Liver (tissue), 9 donors: ENCODE data around the gene ZMYM2. TPM values are rescaled to one million over a fixed set of nuclear protein-coding genes. Genes with fewer than 3 reads are reported as not detected.

ENCODE experiments used
- DNase-seq: peaks from one replicate; pipeline ENCODE4 v3.0.0-alpha.2; 2017; ENCODE audit warnings: low spot score
- H3K27ac ChIP-seq, 2 donors: one replicate each; pipeline ENCODE4 v1.7.0; 2013; ENCODE audit warnings: inconsistent platforms in 2 of 2, low read length in 2 of 2, control low read depth in 1 of 2, low read depth in 1 of 2, mild to moderate bottlenecking in 1 of 2
- H3K27me3 ChIP-seq, 4 donors: one replicate each; pipeline versions ENCODE4 v1.6.1 to v1.7.0; 2013; ENCODE audit warnings: low read length in 3 of 4, inconsistent platforms in 1 of 4, mild to moderate bottlenecking in 1 of 4, moderate library complexity in 1 of 4; ENCODE audit not compliant: control insufficient read depth in 4 of 4, insufficient read depth in 4 of 4
- H3K36me3 ChIP-seq, 4 donors: one replicate each; pipeline versions ENCODE4 v1.6.1 to v1.7.0; 2013; ENCODE audit warnings: low read length in 3 of 4, mild to moderate bottlenecking in 3 of 4, low read depth in 1 of 4, moderate library complexity in 1 of 4; ENCODE audit not compliant: control insufficient read depth in 4 of 4, insufficient read depth in 3 of 4
- H3K4me1 ChIP-seq, 4 donors: one replicate each; pipeline versions ENCODE4 v1.6.1 to v1.7.0; 2013; ENCODE audit warnings: low read length in 3 of 4, mild to moderate bottlenecking in 3 of 4, moderate library complexity in 1 of 4; ENCODE audit not compliant: control insufficient read depth in 4 of 4, insufficient read depth in 4 of 4
- H3K4me3 ChIP-seq, 3 donors: one replicate each; pipeline versions ENCODE4 v1.6.1 to v1.7.0; 2013; ENCODE audit warnings: low read length in 3 of 3, control low read depth in 1 of 3, low read depth in 1 of 3, mild to moderate bottlenecking in 1 of 3
- H3K9ac ChIP-seq, 2 donors: one replicate each; pipeline ENCODE4 v1.7.0; 2013; ENCODE audit warnings: low read length in 2 of 2, mild to moderate bottlenecking in 2 of 2, moderate library complexity in 2 of 2, control low read depth in 1 of 2, low read depth in 1 of 2
- H3K9me3 ChIP-seq, 4 donors: one replicate each; pipeline versions ENCODE4 v1.6.1 to v1.7.0; 2013; ENCODE audit warnings: low read length in 3 of 4; ENCODE audit not compliant: control insufficient read depth in 4 of 4
- ATF3 ChIP-seq: IDR thresholded peaks from 2 replicates; pipeline ENCODE4 v1.6.1; 2016; ENCODE audit warnings: antibody characterized with exemption
- CTCF ChIP-seq: fragments of 150-350 bp; IDR thresholded peaks from 2 replicates; pipeline ENCODE4 v1.5.1; 2017; ENCODE audit warnings: improper control_type of control experiment, low read depth, low read length; ENCODE audit not compliant: missing input control
- EGR1 ChIP-seq, 2 donors: IDR thresholded peaks; 2 replicates each; pipeline ENCODE4 v1.6.1; 2016 to 2018; ENCODE audit warnings: antibody characterized with exemption in 2 of 2, low read depth in 2 of 2
- FOXA2 ChIP-seq: IDR thresholded peaks from 2 replicates; pipeline ENCODE4 v1.6.1; 2016; ENCODE audit warnings: antibody characterized with exemption
- GABPA ChIP-seq, 2 donors: IDR thresholded peaks in 1 of 2; conservative IDR thresholded peaks in 1 of 2; 2 replicates each; pipeline ENCODE4 v1.6.1; 2016; ENCODE audit warnings: antibody characterized with exemption in 2 of 2, mild to moderate bottlenecking in 1 of 2, moderate library complexity in 1 of 2
- HNF4A ChIP-seq, 2 donors: conservative IDR thresholded peaks; 2 replicates each; pipeline ENCODE4 v1.6.1; 2016; ENCODE audit warnings: antibody characterized with exemption in 2 of 2, mild to moderate bottlenecking in 2 of 2
- HNF4G ChIP-seq: IDR thresholded peaks from 2 replicates; pipeline ENCODE4 v1.6.1; 2016; ENCODE audit warnings: antibody characterized with exemption
- JUND ChIP-seq, 2 donors: IDR thresholded peaks; 2 replicates each; pipeline ENCODE4 v1.6.1; 2016; ENCODE audit warnings: antibody characterized with exemption in 2 of 2
- NR2F2 ChIP-seq: IDR thresholded peaks from 2 replicates; pipeline ENCODE4 v1.6.1; 2016; ENCODE audit warnings: antibody characterized with exemption
- RAD21 ChIP-seq, 2 donors: IDR thresholded peaks; 2 replicates each; pipeline ENCODE4 v1.6.1; 2016; ENCODE audit warnings: antibody characterized with exemption in 2 of 2, mild to moderate bottlenecking in 2 of 2
- REST ChIP-seq: IDR thresholded peaks from 2 replicates; pipeline ENCODE4 v1.6.1; 2016; ENCODE audit warnings: antibody characterized with exemption, mild to moderate bottlenecking
- RXRA ChIP-seq, 2 donors: IDR thresholded peaks; 2 replicates each; pipeline ENCODE4 v1.6.1; 2017 to 2018; ENCODE audit warnings: antibody characterized with exemption in 2 of 2, mild to moderate bottlenecking in 1 of 2
- SP1 ChIP-seq: IDR thresholded peaks from 2 replicates; pipeline ENCODE4 v1.6.1; 2018; ENCODE audit warnings: antibody characterized with exemption, mild to moderate bottlenecking
- TAF1 ChIP-seq: conservative IDR thresholded peaks from 2 replicates; pipeline ENCODE4 v1.6.1; 2016; ENCODE audit warnings: antibody characterized with exemption, mild to moderate bottlenecking
- YY1 ChIP-seq: IDR thresholded peaks from 2 replicates; pipeline ENCODE4 v1.6.1; 2016; ENCODE audit warnings: antibody characterized with exemption, mild to moderate bottlenecking
- ZBTB33 ChIP-seq: IDR thresholded peaks from 2 replicates; pipeline ENCODE4 v1.6.1; 2016; ENCODE audit warnings: antibody characterized with exemption
- WGBS: extraction: QIAGEN DNeasy Blood & Tissue Kit; methylation state at CpG from one replicate; pipeline ENCODE4 v1.1.7; 2013; 5-methylcytosine and 5-hydroxymethylcytosine counted together
- polyA plus RNA-seq, 2 donors: library from polyadenylated mRNA; stranded (reverse) in 1 of 2; unstranded in 1 of 2; fragments of 200-250 nt in 1 of 2; fragments of >200 nt in 1 of 2; fragmentation: Nextera tagmentation in 1 of 2; extraction: Ambion mirVana in 1 of 2; gene quantifications; one replicate each; pipeline versions ENCODE4 v1.2.1 to v1.2.3, GENCODE V29; 2013 to 2015
- total RNA-seq, 2 donors: library from RNA; depleted of rRNA; stranded (reverse); fragments of >200 nt; gene quantifications; one replicate each; pipeline ENCODE4 v1.2.3, GENCODE V29; 2014
- donor health status: healthy.
- donor health status: healthy.
- donor health status: healthy.
- donor health status: healthy.
- donor health status: healthy.

The ZMYM2 gene
- total and polyA plus RNA-seq, 4 donors: 8.7 to 40.8 (median 18.5) TPM

GRCh38 chr13:19950374-19950773 lies 8.2 kb upstream of the ZMYM2 start:
- Histone ChIP-seq H3K9ac (no peak overlapping the region), H3K27ac (no peak overlapping the region), H3K36me3 (no peaks in the 10 kb centered on the region), H3K27me3 (no peaks in the 10 kb centered on the region), H3K9me3 (no peaks in the 10 kb centered on the region), H3K4me3 (no peak overlapping the region), H3K4me1 (no peaks in the 10 kb centered on the region)
- WGBS: 81% methylated on average over 7 of the region's 7 CpGs
- TF ChIP-seq ZBTB33: no peak
- no peak for TF ChIP-seq GABPA (IDR thresholded peaks at IDR 0.05 in 1 of 2, conservative IDR thresholded peaks at IDR 0.05 in 1 of 2)
- no peak for TF ChIP-seq FOXA2
- TF ChIP-seq YY1: no peak
- no peak for TF ChIP-seq HNF4A (conservative IDR thresholded peaks at IDR 0.05)
- no peak for TF ChIP-seq RAD21 (IDR thresholded peaks at IDR 0.05)
- TF ChIP-seq REST: no peak
- TF ChIP-seq EGR1 (IDR thresholded peaks at IDR 0.05; ENCODE audit: low read depth in 2 of 2): no peak
- TF ChIP-seq SP1: no peak
- TF ChIP-seq RXRA (IDR thresholded peaks at IDR 0.05): no peak
- DNase-seq: no peak

GRCh38 chr13:19952850-19953249 lies 5.7 kb upstream of the ZMYM2 start:
- H3K27me3 ChIP-seq: no peaks in the 10 kb centered on the region
- H3K36me3 ChIP-seq: no peaks in the 10 kb centered on the region
- no peak overlapping the region for H3K4me3 ChIP-seq
- DNase-seq: no peak
- no peak overlapping the region for H3K9ac ChIP-seq
- no peaks in the 10 kb centered on the region for H3K9me3 ChIP-seq
- no peak overlapping the region for H3K27ac ChIP-seq
- no peak for TF ChIP-seq SP1
- no peak for TF ChIP-seq NR2F2
- TF ChIP-seq YY1: no peak
- no peak for TF ChIP-seq JUND (IDR thresholded peaks at IDR 0.05)
- TF ChIP-seq EGR1 (IDR thresholded peaks at IDR 0.05; ENCODE audit: low read depth in 2 of 2): no peak
- H3K4me1 ChIP-seq: peaks cover 0 to 6% (median 2%) of the 10 kb centered on the region in 4 donors

GRCh38 chr13:19955873-19956559 lies 2.5 kb upstream of the ZMYM2 start:
- Histone ChIP-seq H3K4me1 (peaks cover 0 to 24% (median 18%) of the 10 kb centered on the region in 4 donors), H3K9me3 (no peaks in the 10 kb centered on the region), H3K4me3 (no peak overlapping the region), H3K27me3 (no peaks in the 10 kb centered on the region), H3K27ac (no peak overlapping the region), H3K9ac (no peak overlapping the region), H3K36me3 (peaks cover 0 to 3% (median 0%) of the 10 kb centered on the region in 4 donors)
- 95% methylated on average over 4 of the region's 4 CpGs for WGBS
- no peak for DNase-seq
- TF ChIP-seq GABPA (IDR thresholded peaks at IDR 0.05 in 1 of 2, conservative IDR thresholded peaks at IDR 0.05 in 1 of 2) (no peak), YY1 (no peak), NR2F2 (no peak), HNF4G (no peak), TAF1 (no peak), ATF3 (no peak), REST (no peak), EGR1 (IDR thresholded peaks at IDR 0.05; ENCODE audit: low read depth in 2 of 2) (no peak), CTCF (no peak), RXRA (IDR thresholded peaks at IDR 0.05) (no peak)
